GM23338 (cell line): ENCODE data around the gene FGD4. TPM values are rescaled to one million over a fixed set of nuclear protein-coding genes. Genes with fewer than 3 reads are reported as not detected.

Experiments
- ATAC-seq: fragments of 200-7000 bp; cut with Tn5 transposase; 3 replicates; pipeline ENCODE4 v1.9.1; 2020
- DNase-seq: peaks from one replicate; pipeline ENCODE4 v3.0.0-alpha.2; 2015; ENCODE audit warnings: low spot score
- H2AFZ ChIP-seq: fragments of 200-600 bp; sonication (generic); 2 replicates; pipeline ENCODE4 v1.8.0; 2016; ENCODE audit warnings: antibody characterized with exemption, mild to moderate bottlenecking, moderate library complexity
- H3F3A ChIP-seq: fragments of 200-600 bp; sonication (generic); replicated peaks from 2 replicates; pipeline ENCODE4 v1.8.0; 2017; ENCODE audit warnings: antibody characterized with exemption, mixed run types, low read depth
- H3K27ac ChIP-seq: fragments of 200-600 bp; sonication (generic); 2 replicates; pipeline ENCODE4 v1.6.1; 2016; ENCODE audit warnings: low read depth
- H3K27me3 ChIP-seq: fragments of 200-600 bp; sonication (generic); 2 replicates; pipeline ENCODE4 v1.8.0; 2016; ENCODE audit warnings: mild to moderate bottlenecking, mixed run types, moderate library complexity; ENCODE audit not compliant: insufficient read depth
- H3K36me3 ChIP-seq: fragments of 200-600 bp; sonication (generic); 2 replicates; pipeline ENCODE4 v1.8.0; 2016; ENCODE audit warnings: mild to moderate bottlenecking; ENCODE audit not compliant: insufficient read depth
- H3K4me1 ChIP-seq: fragments of 200-600 bp; sonication (generic); 2 replicates; pipeline ENCODE4 v1.8.0; 2016; ENCODE audit warnings: mild to moderate bottlenecking, moderate library complexity; ENCODE audit not compliant: insufficient read depth
- H3K4me2 ChIP-seq: fragments of 200-600 bp; sonication (generic); 2 replicates; pipeline ENCODE4 v1.7.1; 2017; ENCODE audit warnings: mixed run types
- H3K4me3 ChIP-seq: fragments of 200-600 bp; sonication (generic); 2 replicates; pipeline ENCODE4 v1.6.1; 2016; ENCODE audit warnings: mixed run types
- H3K79me2 ChIP-seq: fragments of 200-600 bp; sonication (generic); replicated peaks from 2 replicates; pipeline ENCODE4 v1.8.0; 2017; ENCODE audit warnings: mild to moderate bottlenecking; ENCODE audit not compliant: insufficient read depth
- H3K9me2 ChIP-seq: fragments of 200-600 bp; sonication (generic); 2 replicates; pipeline ENCODE4 v1.8.0; 2017; ENCODE audit not compliant: insufficient read depth
- H4K20me1 ChIP-seq: fragments of 200-600 bp; sonication (generic); replicated peaks from 2 replicates; pipeline ENCODE4 v1.8.0; 2017; ENCODE audit warnings: mild to moderate bottlenecking; ENCODE audit not compliant: insufficient read depth
- H3K27ac Mint-ChIP-seq: 2 replicates; pipeline ENCODE4 v1.8.0; 2020; ENCODE audit warnings: inconsistent platforms, mild to moderate bottlenecking, moderate library complexity, mixed read lengths
- H3K27me3 Mint-ChIP-seq: 3 replicates; pipeline ENCODE4 v1.8.0; 2022; ENCODE audit warnings: low read depth, mild to moderate bottlenecking, moderate library complexity, mixed read lengths, inconsistent platforms; ENCODE audit not compliant: insufficient read depth, poor library complexity
- H3K36me3 Mint-ChIP-seq: 3 replicates; pipeline ENCODE4 v1.8.0; 2021; ENCODE audit warnings: low read depth, mild to moderate bottlenecking, inconsistent platforms, moderate library complexity, mixed read lengths
- H3K4me1 Mint-ChIP-seq: 3 replicates; pipeline ENCODE4 v1.8.0; 2020; ENCODE audit warnings: mild to moderate bottlenecking, inconsistent platforms, mixed read lengths
- H3K4me3 Mint-ChIP-seq: 3 replicates; pipeline ENCODE4 v1.8.0; 2021; ENCODE audit warnings: moderate library complexity, mild to moderate bottlenecking, inconsistent platforms, mixed read lengths
- H3K9me3 Mint-ChIP-seq: 3 replicates; pipeline ENCODE4 v1.8.0; 2020; ENCODE audit warnings: moderate library complexity, mild to moderate bottlenecking, inconsistent platforms, mixed read lengths
- CREB1 ChIP-seq: fragments of 250-450 bp; sonication (Bioruptor Pico); IDR thresholded peaks from 2 replicates; pipeline ENCODE4 v1.5.0; 2020; ENCODE audit warnings: low read depth, mild to moderate bottlenecking, moderate library complexity
- ETS1 ChIP-seq: IDR thresholded peaks from 2 replicates; pipeline ENCODE4 v1.6.1; 2016; ENCODE audit warnings: antibody characterized with exemption
- EZH2 ChIP-seq: fragments of 200-600 bp; sonication (generic); IDR thresholded peaks from one replicate; pipeline ENCODE4 v1.8.0; 2017; ENCODE audit warnings: antibody characterized with exemption, mild to moderate bottlenecking, low read depth; ENCODE audit not compliant: unreplicated experiment
- EZH2phosphoT487 ChIP-seq: fragments of 200-600 bp; sonication (generic); IDR thresholded peaks from one replicate; pipeline ENCODE4 v1.8.1; 2018; ENCODE audit warnings: antibody characterized with exemption; ENCODE audit not compliant: unreplicated experiment
- JUNB ChIP-seq: IDR thresholded peaks from one replicate; pipeline ENCODE4 v1.6.1; 2016; ENCODE audit warnings: antibody characterized with exemption; ENCODE audit not compliant: unreplicated experiment
- NANOG ChIP-seq: IDR thresholded peaks from 2 replicates; pipeline ENCODE4 v1.6.1; 2016; ENCODE audit warnings: antibody characterized with exemption, borderline replicate concordance
- POLR2AphosphoS5 ChIP-seq: IDR thresholded peaks from 2 replicates; pipeline ENCODE4 v1.6.1; 2016; ENCODE audit warnings: antibody characterized with exemption, low read depth
- STAT1 ChIP-seq: IDR thresholded peaks from one replicate; pipeline ENCODE4 v1.6.1; 2016; ENCODE audit warnings: antibody characterized with exemption; ENCODE audit not compliant: unreplicated experiment
- ZNF114 ChIP-seq: fragments of 250-450 bp; sonication (Bioruptor Pico); IDR thresholded peaks from 2 replicates; pipeline ENCODE4 v1.5.0; 2020; ENCODE audit warnings: mild to moderate bottlenecking, moderate library complexity
- ZNF331 ChIP-seq: fragments of 250-450 bp; sonication (Bioruptor Pico); IDR thresholded peaks from 2 replicates; pipeline ENCODE4 v1.5.0; 2020; ENCODE audit warnings: low read depth, mild to moderate bottlenecking, moderate library complexity
- polyA plus RNA-seq: library from polyadenylated mRNA; unstranded; fragments of >200 nt; fragmentation: Nextera tagmentation; extraction: Ambion mirVana; gene quantifications from 2 replicates; pipeline ENCODE4 v1.2.1, GENCODE V29; 2016
- total RNA-seq: library from RNA; depleted of rRNA; stranded (reverse); fragments of >200 nt; shearing (Covaris generic); gene quantifications from 2 replicates; pipeline ENCODE4 v1.2.3, GENCODE V29; 2014
- TF ChIP-seq, protein P1 (sequence below): fragments of 250-450 bp; sonication (Bioruptor Pico); IDR thresholded peaks from 2 replicates; pipeline ENCODE4 v1.5.0; 2020; ENCODE audit warnings: mild to moderate bottlenecking, moderate library complexity
- TF ChIP-seq, protein P2 (sequence below): IDR thresholded peaks from one replicate; pipeline ENCODE4 v1.6.1; 2018; ENCODE audit warnings: antibody characterized with exemption; ENCODE audit not compliant: unreplicated experiment
- TF ChIP-seq, protein P3 (sequence below), 2 experiments: fragments of 200-600 bp in 1 of 2; sonication (generic) in 1 of 2; conservative IDR thresholded peaks; 2 replicates each; pipeline versions ENCODE4 v1.5.1 to v1.6.1; 2016 to 2017; ENCODE audit warnings: antibody characterized with exemption in 2 of 2, low read depth in 2 of 2, mild to moderate bottlenecking in 2 of 2, moderate library complexity in 1 of 2

The FGD4 gene
- total and polyA plus RNA-seq, 2 experiments from 2014 or later, result 24.3 to 54.3 TPM

DNA sequence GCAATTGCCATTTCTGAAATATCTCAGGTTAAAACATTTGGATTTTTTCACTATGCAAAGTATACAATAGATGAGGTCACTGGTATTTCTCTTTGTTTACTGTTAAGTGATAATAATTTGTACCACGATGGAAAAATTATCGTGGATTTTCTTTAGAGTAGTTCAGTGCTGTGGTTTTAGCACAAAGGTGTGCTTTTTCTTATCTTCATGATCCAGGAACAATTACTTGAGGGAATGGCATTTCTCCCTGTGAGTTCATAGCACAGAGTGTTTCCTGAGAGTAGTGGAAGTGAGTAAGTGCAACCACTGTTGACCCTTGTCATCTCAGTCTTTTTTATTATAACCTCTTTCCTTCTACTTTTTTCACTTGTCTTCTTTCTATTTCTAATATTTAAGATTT is 86.8 kb downstream of the FGD4 start:
- H3K9me2 ChIP-seq, result no peaks in the 10 kb centered on the region
- no peak overlapping the region for H2AFZ ChIP-seq
- peaks cover 3% of the 10 kb centered on the region for H3K27me3 Mint-ChIP-seq
- TF ChIP-seq, protein P1, sequence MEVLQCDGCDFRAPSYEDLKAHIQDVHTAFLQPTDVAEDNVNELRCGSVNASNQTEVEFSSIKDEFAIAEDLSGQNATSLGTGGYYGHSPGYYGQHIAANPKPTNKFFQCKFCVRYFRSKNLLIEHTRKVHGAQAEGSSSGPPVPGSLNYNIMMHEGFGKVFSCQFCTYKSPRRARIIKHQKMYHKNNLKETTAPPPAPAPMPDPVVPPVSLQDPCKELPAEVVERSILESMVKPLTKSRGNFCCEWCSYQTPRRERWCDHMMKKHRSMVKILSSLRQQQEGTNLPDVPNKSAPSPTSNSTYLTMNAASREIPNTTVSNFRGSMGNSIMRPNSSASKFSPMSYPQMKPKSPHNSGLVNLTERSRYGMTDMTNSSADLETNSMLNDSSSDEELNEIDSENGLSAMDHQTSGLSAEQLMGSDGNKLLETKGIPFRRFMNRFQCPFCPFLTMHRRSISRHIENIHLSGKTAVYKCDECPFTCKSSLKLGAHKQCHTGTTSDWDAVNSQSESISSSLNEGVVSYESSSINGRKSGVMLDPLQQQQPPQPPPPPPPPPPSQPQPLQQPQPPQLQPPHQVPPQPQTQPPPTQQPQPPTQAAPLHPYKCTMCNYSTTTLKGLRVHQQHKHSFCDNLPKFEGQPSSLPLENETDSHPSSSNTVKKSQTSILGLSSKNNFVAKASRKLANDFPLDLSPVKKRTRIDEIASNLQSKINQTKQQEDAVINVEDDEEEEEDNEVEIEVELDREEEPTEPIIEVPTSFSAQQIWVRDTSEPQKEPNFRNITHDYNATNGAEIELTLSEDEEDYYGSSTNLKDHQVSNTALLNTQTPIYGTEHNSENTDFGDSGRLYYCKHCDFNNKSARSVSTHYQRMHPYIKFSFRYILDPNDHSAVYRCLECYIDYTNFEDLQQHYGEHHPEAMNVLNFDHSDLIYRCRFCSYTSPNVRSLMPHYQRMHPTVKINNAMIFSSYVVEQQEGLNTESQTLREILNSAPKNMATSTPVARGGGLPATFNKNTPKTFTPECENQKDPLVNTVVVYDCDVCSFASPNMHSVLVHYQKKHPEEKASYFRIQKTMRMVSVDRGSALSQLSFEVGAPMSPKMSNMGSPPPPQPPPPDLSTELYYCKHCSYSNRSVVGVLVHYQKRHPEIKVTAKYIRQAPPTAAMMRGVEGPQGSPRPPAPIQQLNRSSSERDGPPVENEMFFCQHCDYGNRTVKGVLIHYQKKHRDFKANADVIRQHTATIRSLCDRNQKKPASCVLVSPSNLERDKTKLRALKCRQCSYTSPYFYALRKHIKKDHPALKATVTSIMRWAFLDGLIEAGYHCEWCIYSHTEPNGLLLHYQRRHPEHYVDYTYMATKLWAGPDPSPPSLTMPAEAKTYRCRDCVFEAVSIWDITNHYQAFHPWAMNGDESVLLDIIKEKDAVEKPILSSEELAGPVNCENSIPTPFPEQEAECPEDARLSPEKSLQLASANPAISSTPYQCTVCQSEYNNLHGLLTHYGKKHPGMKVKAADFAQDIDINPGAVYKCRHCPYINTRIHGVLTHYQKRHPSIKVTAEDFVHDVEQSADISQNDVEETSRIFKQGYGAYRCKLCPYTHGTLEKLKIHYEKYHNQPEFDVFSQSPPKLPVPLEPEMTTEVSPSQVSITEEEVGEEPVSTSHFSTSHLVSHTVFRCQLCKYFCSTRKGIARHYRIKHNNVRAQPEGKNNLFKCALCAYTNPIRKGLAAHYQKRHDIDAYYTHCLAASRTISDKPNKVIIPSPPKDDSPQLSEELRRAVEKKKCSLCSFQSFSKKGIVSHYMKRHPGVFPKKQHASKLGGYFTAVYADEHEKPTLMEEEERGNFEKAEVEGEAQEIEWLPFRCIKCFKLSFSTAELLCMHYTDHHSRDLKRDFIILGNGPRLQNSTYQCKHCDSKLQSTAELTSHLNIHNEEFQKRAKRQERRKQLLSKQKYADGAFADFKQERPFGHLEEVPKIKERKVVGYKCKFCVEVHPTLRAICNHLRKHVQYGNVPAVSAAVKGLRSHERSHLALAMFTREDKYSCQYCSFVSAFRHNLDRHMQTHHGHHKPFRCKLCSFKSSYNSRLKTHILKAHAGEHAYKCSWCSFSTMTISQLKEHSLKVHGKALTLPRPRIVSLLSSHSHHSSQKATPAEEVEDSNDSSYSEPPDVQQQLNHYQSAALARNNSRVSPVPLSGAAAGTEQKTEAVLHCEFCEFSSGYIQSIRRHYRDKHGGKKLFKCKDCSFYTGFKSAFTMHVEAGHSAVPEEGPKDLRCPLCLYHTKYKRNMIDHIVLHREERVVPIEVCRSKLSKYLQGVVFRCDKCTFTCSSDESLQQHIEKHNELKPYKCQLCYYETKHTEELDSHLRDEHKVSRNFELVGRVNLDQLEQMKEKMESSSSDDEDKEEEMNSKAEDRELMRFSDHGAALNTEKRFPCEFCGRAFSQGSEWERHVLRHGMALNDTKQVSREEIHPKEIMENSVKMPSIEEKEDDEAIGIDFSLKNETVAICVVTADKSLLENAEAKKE (CRISPR knock-in tag), result no peak
- TF ChIP-seq, protein P2, sequence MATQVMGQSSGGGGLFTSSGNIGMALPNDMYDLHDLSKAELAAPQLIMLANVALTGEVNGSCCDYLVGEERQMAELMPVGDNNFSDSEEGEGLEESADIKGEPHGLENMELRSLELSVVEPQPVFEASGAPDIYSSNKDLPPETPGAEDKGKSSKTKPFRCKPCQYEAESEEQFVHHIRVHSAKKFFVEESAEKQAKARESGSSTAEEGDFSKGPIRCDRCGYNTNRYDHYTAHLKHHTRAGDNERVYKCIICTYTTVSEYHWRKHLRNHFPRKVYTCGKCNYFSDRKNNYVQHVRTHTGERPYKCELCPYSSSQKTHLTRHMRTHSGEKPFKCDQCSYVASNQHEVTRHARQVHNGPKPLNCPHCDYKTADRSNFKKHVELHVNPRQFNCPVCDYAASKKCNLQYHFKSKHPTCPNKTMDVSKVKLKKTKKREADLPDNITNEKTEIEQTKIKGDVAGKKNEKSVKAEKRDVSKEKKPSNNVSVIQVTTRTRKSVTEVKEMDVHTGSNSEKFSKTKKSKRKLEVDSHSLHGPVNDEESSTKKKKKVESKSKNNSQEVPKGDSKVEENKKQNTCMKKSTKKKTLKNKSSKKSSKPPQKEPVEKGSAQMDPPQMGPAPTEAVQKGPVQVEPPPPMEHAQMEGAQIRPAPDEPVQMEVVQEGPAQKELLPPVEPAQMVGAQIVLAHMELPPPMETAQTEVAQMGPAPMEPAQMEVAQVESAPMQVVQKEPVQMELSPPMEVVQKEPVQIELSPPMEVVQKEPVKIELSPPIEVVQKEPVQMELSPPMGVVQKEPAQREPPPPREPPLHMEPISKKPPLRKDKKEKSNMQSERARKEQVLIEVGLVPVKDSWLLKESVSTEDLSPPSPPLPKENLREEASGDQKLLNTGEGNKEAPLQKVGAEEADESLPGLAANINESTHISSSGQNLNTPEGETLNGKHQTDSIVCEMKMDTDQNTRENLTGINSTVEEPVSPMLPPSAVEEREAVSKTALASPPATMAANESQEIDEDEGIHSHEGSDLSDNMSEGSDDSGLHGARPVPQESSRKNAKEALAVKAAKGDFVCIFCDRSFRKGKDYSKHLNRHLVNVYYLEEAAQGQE, result no peak
- TF ChIP-seq ZNF331 (CRISPR knock-in tag) (no peak), ETS1 (no peak), STAT1 (no peak), ZNF114 (CRISPR knock-in tag) (no peak), EZH2phosphoT487 (no peak), POLR2AphosphoS5 (no peak), EZH2 (no peak), CREB1 (CRISPR knock-in tag) (no peak), NANOG (no peak), JUNB (no peak)
- TF ChIP-seq, protein P3, sequence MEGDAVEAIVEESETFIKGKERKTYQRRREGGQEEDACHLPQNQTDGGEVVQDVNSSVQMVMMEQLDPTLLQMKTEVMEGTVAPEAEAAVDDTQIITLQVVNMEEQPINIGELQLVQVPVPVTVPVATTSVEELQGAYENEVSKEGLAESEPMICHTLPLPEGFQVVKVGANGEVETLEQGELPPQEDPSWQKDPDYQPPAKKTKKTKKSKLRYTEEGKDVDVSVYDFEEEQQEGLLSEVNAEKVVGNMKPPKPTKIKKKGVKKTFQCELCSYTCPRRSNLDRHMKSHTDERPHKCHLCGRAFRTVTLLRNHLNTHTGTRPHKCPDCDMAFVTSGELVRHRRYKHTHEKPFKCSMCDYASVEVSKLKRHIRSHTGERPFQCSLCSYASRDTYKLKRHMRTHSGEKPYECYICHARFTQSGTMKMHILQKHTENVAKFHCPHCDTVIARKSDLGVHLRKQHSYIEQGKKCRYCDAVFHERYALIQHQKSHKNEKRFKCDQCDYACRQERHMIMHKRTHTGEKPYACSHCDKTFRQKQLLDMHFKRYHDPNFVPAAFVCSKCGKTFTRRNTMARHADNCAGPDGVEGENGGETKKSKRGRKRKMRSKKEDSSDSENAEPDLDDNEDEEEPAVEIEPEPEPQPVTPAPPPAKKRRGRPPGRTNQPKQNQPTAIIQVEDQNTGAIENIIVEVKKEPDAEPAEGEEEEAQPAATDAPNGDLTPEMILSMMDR (conservative IDR thresholded peaks at IDR 0.05; ENCODE audit: low read depth in 2 of 2), result no peak
- no peak for DNase-seq
- H3K4me2 ChIP-seq, result no peak overlapping the region
- no peaks in the 10 kb centered on the region for H3K27me3 ChIP-seq
- no peak overlapping the region for H3K4me3 ChIP-seq
- no peak overlapping the region for H3K4me3 Mint-ChIP-seq
- ATAC-seq, result no peak
- H3K36me3 ChIP-seq, result no peaks in the 10 kb centered on the region
- H3K79me2 ChIP-seq, result peaks cover 99% of the 10 kb centered on the region
- no peak overlapping the region for H3K27ac Mint-ChIP-seq
- H3F3A ChIP-seq, result no peaks in the 10 kb centered on the region
- peaks cover 26% of the 10 kb centered on the region for H4K20me1 ChIP-seq
- no peaks in the 10 kb centered on the region for H3K9me3 Mint-ChIP-seq
- peaks cover 21% of the 10 kb centered on the region for H3K4me1 Mint-ChIP-seq
- no peak overlapping the region for H3K27ac ChIP-seq
- peaks cover 4% of the 10 kb centered on the region; the same call in 2 of the 3 replicates for H3K36me3 Mint-ChIP-seq
- peaks cover 8% of the 10 kb centered on the region for H3K4me1 ChIP-seq
